CD4-positive, alpha-beta T cell (primary cell): Measurements from ENCODE around the gene GRIN2A. TPM values are rescaled to one million over a fixed set of nuclear protein-coding genes. Genes with fewer than 3 reads are reported as not detected.

Experiments
- ATAC-seq: fragments of 200-7000 bp; cut with Tn5 transposase; one replicate; pipeline ENCODE4 v1.10.0; 2022; ENCODE audit warnings: mild to moderate bottlenecking; ENCODE audit not compliant: poor library complexity
- CTCF ChIA-PET: fragments of 350-600 bp; sonication (Branson Sonifier 250); formaldehyde crosslinking; loops from one replicate; lab custom pipeline; 2021; ENCODE audit warnings: antibody characterized with exemption, inconsistent platforms; lab: Charles Lee
- POLR2A ChIA-PET: fragments of 350-600 bp; sonication (Branson Sonifier 250); formaldehyde crosslinking; loops from one replicate; lab custom pipeline; 2021; ENCODE audit warnings: antibody characterized with exemption, inconsistent platforms; lab: Charles Lee
- DNase-seq, 14 experiments: peaks; one replicate each; pipeline ENCODE4 v3.0.0-alpha.2; 2013 to 2020; ENCODE audit warnings: mixed read lengths in 2 of 14
- H3K27ac ChIP-seq, 2 donors: one replicate each; pipeline versions ENCODE4 v1.5.1 to v1.7.0; 2013; ENCODE audit warnings: low read length in 2 of 2, low read depth in 1 of 2, mild to moderate bottlenecking in 1 of 2
- H3K27me3 ChIP-seq, 2 experiments: 1 replicate in 1 of 2; 2 replicates in 1 of 2; pipeline versions ENCODE4 v1.6.1 to v1.7.0; 2013; ENCODE audit warnings: low read length in 2 of 2, control low read depth in 1 of 2, mild to moderate bottlenecking in 1 of 2, moderate library complexity in 1 of 2; ENCODE audit not compliant: insufficient read depth in 2 of 2, control insufficient read depth in 1 of 2
- H3K36me3 ChIP-seq: one replicate; pipeline ENCODE4 v1.6.1; 2013; ENCODE audit warnings: low read length, control low read depth; ENCODE audit not compliant: insufficient read depth
- H3K4me1 ChIP-seq: one replicate; pipeline ENCODE4 v1.6.1; 2013; ENCODE audit warnings: low read length, control low read depth; ENCODE audit not compliant: insufficient read depth
- H3K4me3 ChIP-seq: one replicate; pipeline ENCODE4 v1.5.1; 2013; ENCODE audit warnings: mild to moderate bottlenecking, low read length, moderate library complexity
- H3K9me3 ChIP-seq, 2 experiments: 1 replicate in 1 of 2; 2 replicates in 1 of 2; pipeline versions ENCODE4 v1.6.1 to v1.7.0; 2013; ENCODE audit warnings: low read length in 2 of 2, mild to moderate bottlenecking in 2 of 2, control low read depth in 1 of 2, moderate library complexity in 1 of 2; ENCODE audit not compliant: control insufficient read depth in 1 of 2, insufficient read depth in 1 of 2
- H3K27ac Mint-ChIP-seq: one replicate; pipeline ENCODE4 v1.8.0; 2020; ENCODE audit warnings: mixed read lengths
- H3K27me3 Mint-ChIP-seq: one replicate; pipeline ENCODE4 v1.8.0; 2021; ENCODE audit warnings: mixed read lengths
- H3K36me3 Mint-ChIP-seq: one replicate; pipeline ENCODE4 v1.8.0; 2021; ENCODE audit warnings: low read depth, mixed read lengths
- H3K4me1 Mint-ChIP-seq: one replicate; pipeline ENCODE4 v1.8.0; 2021; ENCODE audit warnings: low read depth, mixed read lengths
- H3K4me3 Mint-ChIP-seq: one replicate; pipeline ENCODE4 v1.8.0; 2020; ENCODE audit warnings: mild to moderate bottlenecking, mixed read lengths
- H3K9me3 Mint-ChIP-seq: one replicate; pipeline ENCODE4 v1.8.0; 2020; ENCODE audit warnings: mixed read lengths
- CTCF ChIP-seq: fragments of 200-600 bp; IDR thresholded peaks from one replicate; pipeline ENCODE4 v1.8.0; 2022; ENCODE audit warnings: antibody characterized with exemption, mild to moderate bottlenecking
- intact Hi-C, 2 experiments: fragments of 100-400 bp; cut with DNase I in 1 of 2; cut with micrococcal nuclease in 1 of 2; formaldehyde crosslinking; loops; one replicate each; pipeline versions ENCODE4 v1.15.1 to v1.9.0; 2023 to 2025; cut with DNase I, micrococcal nuclease
- total RNA-seq, 174 experiments: library from RNA in 2 of 174; stranded (reverse) in 2 of 174; gene quantifications; one replicate each; pipeline ENCODE4 v1.2.3 and lab custom pipeline; 2021 to 2026

The GRIN2A gene
- total RNA-seq, 2 experiments from 2014 or later = not detected

- ATAC-seq (no peak), DNase-seq (no peak)
- no peaks in the 10 kb centered on the region for H3K36me3 Mint-ChIP-seq
- H3K9me3 ChIP-seq = no peaks in the 10 kb centered on the region
- peaks cover 25% of the 10 kb centered on the region for H3K27me3 Mint-ChIP-seq
- no peak overlapping the region for H3K4me3 ChIP-seq
- intact Hi-C loops = no loop called here
- ChIA-PET CTCF (interaction anchor here (0.6 kb wide), 1 partner anchor 84 kb away, joined by 3 read pairs; no protein-coding TSS in a partner anchor), POLR2A (no interaction called here)
- no peaks in the 10 kb centered on the region for H3K4me1 ChIP-seq
- H3K4me1 Mint-ChIP-seq = no peaks in the 10 kb centered on the region
- peaks cover 0 to 2% of the 10 kb centered on the region in 2 experiments for H3K27me3 ChIP-seq
- no peaks in the 10 kb centered on the region for H3K9me3 Mint-ChIP-seq
- H3K36me3 ChIP-seq = no peaks in the 10 kb centered on the region
- H3K27ac Mint-ChIP-seq = no peak overlapping the region
- no peak overlapping the region for H3K4me3 Mint-ChIP-seq
- H3K27ac ChIP-seq = no peak overlapping the region
- no peak for TF ChIP-seq CTCF
Measured at GRCh38 chr16:10171221-10171620, 11.0 kb downstream of the GRIN2A start.

GRCh38 chr16:10169904-10170410, 12.3 kb downstream of the GRIN2A start:
- no peaks in the 10 kb centered on the region for H3K36me3 ChIP-seq
- no peaks in the 10 kb centered on the region for H3K4me1 ChIP-seq
- Mint-ChIP-seq H3K36me3 (no peaks in the 10 kb centered on the region), H3K9me3 (no peaks in the 10 kb centered on the region), H3K4me3 (no peak overlapping the region), H3K27ac (no peak overlapping the region), H3K4me1 (no peaks in the 10 kb centered on the region), H3K27me3 (peaks cover 25% of the 10 kb centered on the region)
- no peak overlapping the region for H3K4me3 ChIP-seq
- TF ChIP-seq CTCF = no peak
- ATAC-seq = no peak
- no peaks in the 10 kb centered on the region for H3K9me3 ChIP-seq
- H3K27me3 ChIP-seq = peaks cover 0 to 2% of the 10 kb centered on the region in 2 experiments
- no peak for DNase-seq
- CTCF ChIA-PET = no interaction called here
- no peak overlapping the region for H3K27ac ChIP-seq
- intact Hi-C loops = no loop called here
- POLR2A ChIA-PET = no interaction called here

- no peaks in the 10 kb centered on the region for H3K9me3 ChIP-seq
- CTCF ChIA-PET = no interaction called here
- Mint-ChIP-seq H3K4me1 (no peaks in the 10 kb centered on the region), H3K4me3 (no peak overlapping the region), H3K36me3 (no peaks in the 10 kb centered on the region), H3K27ac (no peak overlapping the region), H3K9me3 (no peaks in the 10 kb centered on the region), H3K27me3 (peaks cover 23% of the 10 kb centered on the region)
- no peak for TF ChIP-seq CTCF
- intact Hi-C loops = no loop called here
- POLR2A ChIA-PET = no interaction called here
- DNase-seq (no peak), ATAC-seq (no peak)
- no peak overlapping the region for H3K27ac ChIP-seq
- no peak overlapping the region for H3K4me3 ChIP-seq
- H3K36me3 ChIP-seq = no peaks in the 10 kb centered on the region
- peaks cover 2 to 5% of the 10 kb centered on the region in 2 experiments for H3K27me3 ChIP-seq
- H3K4me1 ChIP-seq = no peaks in the 10 kb centered on the region
Measured at GRCh38 chr16:10169031-10169430, 13.2 kb downstream of the GRIN2A start.
